ENCODE measurements around the gene HMGCS2. TPM values are rescaled to one million over a fixed set of nuclear protein-coding genes. Genes with fewer than 3 reads are reported as not detected.

The HMGCS2 gene
- total RNA-seq, 1 donor from 2014 or later = 0.51 TPM

DNA sequence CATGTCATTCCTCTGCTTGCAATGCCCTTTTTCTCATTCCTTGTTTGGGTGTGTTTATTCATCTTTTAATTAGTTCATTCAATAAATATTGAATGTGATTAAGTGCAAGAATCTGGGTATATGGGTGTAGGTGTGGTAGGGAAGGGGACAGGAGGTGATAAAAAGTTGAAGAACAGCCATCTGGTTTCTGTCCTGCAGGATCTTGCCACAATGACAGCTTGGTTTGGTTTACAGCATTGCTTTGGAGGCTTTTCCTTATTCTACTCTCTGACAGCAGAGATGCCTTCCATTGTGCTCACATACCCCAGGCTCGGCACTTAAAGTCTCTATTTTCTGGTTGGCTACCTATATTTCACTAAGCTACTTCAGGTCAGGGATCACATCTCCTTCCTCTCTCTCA lies 45.6 kb upstream of the HMGCS2 start:
- H3K27ac Mint-ChIP-seq = no peak overlapping the region
- TF ChIP-seq, protein P1, sequence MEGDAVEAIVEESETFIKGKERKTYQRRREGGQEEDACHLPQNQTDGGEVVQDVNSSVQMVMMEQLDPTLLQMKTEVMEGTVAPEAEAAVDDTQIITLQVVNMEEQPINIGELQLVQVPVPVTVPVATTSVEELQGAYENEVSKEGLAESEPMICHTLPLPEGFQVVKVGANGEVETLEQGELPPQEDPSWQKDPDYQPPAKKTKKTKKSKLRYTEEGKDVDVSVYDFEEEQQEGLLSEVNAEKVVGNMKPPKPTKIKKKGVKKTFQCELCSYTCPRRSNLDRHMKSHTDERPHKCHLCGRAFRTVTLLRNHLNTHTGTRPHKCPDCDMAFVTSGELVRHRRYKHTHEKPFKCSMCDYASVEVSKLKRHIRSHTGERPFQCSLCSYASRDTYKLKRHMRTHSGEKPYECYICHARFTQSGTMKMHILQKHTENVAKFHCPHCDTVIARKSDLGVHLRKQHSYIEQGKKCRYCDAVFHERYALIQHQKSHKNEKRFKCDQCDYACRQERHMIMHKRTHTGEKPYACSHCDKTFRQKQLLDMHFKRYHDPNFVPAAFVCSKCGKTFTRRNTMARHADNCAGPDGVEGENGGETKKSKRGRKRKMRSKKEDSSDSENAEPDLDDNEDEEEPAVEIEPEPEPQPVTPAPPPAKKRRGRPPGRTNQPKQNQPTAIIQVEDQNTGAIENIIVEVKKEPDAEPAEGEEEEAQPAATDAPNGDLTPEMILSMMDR (IDR thresholded peaks at IDR 0.05; ENCODE audit: unreplicated experiment) = no peak
- H3K4me1 Mint-ChIP-seq = peaks cover 14% of the 10 kb centered on the region
- H3K4me3 Mint-ChIP-seq = no peak overlapping the region
- no peaks in the 10 kb centered on the region for H3K36me3 Mint-ChIP-seq
- no peak for DNase-seq (ENCODE audit: low spot score in 2 of 2, unreplicated experiment in 2 of 2)
- peaks cover 7% of the 10 kb centered on the region for H3K27me3 Mint-ChIP-seq (ENCODE audit: low read depth)
- peaks cover 3% of the 10 kb centered on the region for H3K9me3 Mint-ChIP-seq

GRCh38 chr1:119811985-119812557 lies 43.4 kb upstream of the HMGCS2 start:
- TF ChIP-seq, protein P1 (IDR thresholded peaks at IDR 0.05; ENCODE audit: unreplicated experiment) = no peak
- no peak overlapping the region for H3K27ac Mint-ChIP-seq
- H3K36me3 Mint-ChIP-seq = no peaks in the 10 kb centered on the region
- peaks cover 21% of the 10 kb centered on the region for H3K4me1 Mint-ChIP-seq
- no peak overlapping the region for H3K4me3 Mint-ChIP-seq
- H3K9me3 Mint-ChIP-seq = peaks cover 3% of the 10 kb centered on the region
- peaks cover 19% of the 10 kb centered on the region for H3K27me3 Mint-ChIP-seq (ENCODE audit: low read depth)
- no peak for DNase-seq (ENCODE audit: low spot score in 2 of 2, unreplicated experiment in 2 of 2)

DNA sequence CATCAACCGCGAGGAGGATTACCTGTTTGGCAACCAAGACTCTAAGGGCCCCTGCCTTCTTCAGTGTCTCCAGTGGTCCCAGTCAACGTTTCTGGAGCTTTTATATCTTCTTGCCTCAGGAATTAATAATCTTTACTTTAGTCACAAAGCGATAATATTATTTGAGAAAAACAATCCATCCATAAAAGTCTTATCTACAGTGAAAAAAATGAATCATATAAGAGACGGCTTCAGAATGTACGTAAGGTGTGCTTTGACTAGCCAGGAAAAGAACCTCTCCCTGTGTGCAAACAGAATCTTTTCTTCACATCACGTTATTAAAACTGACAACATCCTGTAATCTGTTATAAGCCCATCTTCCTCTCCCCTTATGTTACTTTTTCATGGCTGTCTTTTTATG lies 42.7 kb upstream of the HMGCS2 start, which contains the start of gene REG4:
REG4 (minus strand) TSS at position 74 of the 400 bp plus-strand sequence. CDS start 2,691 bp downstream, outside the sequence.
- H3K4me3 Mint-ChIP-seq = no peak within 1 kb of the TSS
- H3K27me3 Mint-ChIP-seq (ENCODE audit: low read depth) = peaks cover 25% of the 10 kb centered on the region
- no peak within 1 kb of the TSS for H3K27ac Mint-ChIP-seq

DNA sequence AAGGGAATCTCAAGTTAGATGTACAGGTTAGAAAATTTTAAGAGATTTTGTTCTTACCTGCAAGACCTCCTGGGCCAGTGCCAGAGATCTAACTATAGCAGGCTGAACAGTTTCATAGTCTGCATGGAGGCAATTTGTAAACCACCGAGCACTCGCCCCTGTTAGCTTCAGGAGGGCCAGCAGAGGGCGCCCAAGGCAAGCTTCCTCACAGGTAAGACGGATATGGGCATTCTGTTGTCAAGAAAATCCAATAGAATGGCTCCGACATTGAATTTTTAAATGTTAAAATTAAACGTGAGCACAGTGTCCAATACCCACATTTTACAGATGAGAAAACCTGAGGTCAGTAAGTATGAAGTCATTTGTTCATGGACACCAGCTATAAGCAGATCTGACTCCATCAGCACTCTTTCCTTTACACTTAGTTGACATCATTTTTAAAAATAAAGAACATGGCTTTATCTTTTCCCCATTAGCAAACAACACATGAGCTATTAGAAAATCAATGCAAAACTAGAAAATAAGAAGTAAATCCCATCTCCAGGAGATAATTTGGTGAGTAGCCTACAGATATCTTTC lies 40.4 kb upstream of the HMGCS2 start:
- TF ChIP-seq, protein P1 (IDR thresholded peaks at IDR 0.05; ENCODE audit: unreplicated experiment) = peak; percentile 62
- Mint-ChIP-seq H3K4me3 (no peak overlapping the region), H3K4me1 (peaks cover 19% of the 10 kb centered on the region), H3K27me3 (ENCODE audit: low read depth) (peaks cover 28% of the 10 kb centered on the region), H3K27ac (no peak overlapping the region), H3K36me3 (no peaks in the 10 kb centered on the region), H3K9me3 (peaks cover 3% of the 10 kb centered on the region)
- DNase-seq (ENCODE audit: low spot score in 2 of 2, unreplicated experiment in 2 of 2) = peak; percentile 46 to 80

More for the DNA sequence above, 42.7 kb upstream of the HMGCS2 start, which contains the start of gene REG4:
- peaks cover 21% of the 10 kb centered on the region for H3K4me1 Mint-ChIP-seq
- peaks cover 3% of the 10 kb centered on the region for H3K9me3 Mint-ChIP-seq
- no peak for DNase-seq (ENCODE audit: low spot score in 2 of 2, unreplicated experiment in 2 of 2)
- TF ChIP-seq, protein P1 (IDR thresholded peaks at IDR 0.05; ENCODE audit: unreplicated experiment) = no peak
- no peaks in the 10 kb centered on the region for H3K36me3 Mint-ChIP-seq

DNA sequence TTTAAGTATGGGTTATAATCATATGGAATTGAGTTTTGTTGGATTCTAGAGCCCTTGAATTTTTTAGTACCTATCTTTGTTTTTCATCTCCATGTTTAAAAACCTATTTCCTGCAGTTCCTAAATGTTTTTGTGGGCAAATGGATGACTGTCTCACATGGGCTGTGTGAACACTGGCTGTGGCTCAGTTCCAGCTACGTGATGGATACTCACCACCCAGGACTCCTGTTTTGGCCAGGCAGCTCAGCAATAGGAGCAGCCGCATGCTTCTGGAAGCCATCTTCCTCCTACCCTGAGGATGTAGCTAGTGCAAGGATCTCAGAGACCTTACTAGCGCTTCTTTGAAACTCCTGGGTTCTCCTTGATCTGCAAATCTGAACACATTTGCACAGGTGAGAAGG lies 39.8 kb upstream of the HMGCS2 start:
- Mint-ChIP-seq H3K4me1 (peaks cover 19% of the 10 kb centered on the region), H3K9me3 (peaks cover 2% of the 10 kb centered on the region), H3K36me3 (no peaks in the 10 kb centered on the region), H3K27ac (no peak overlapping the region), H3K27me3 (ENCODE audit: low read depth) (peaks cover 28% of the 10 kb centered on the region), H3K4me3 (no peak overlapping the region)
- TF ChIP-seq, protein P1 (IDR thresholded peaks at IDR 0.05; ENCODE audit: unreplicated experiment) = no peak
- DNase-seq (ENCODE audit: low spot score in 2 of 2, unreplicated experiment in 2 of 2) = no peak

Measured in mesothelial cell of epicardium (in vitro differentiated cells).